Upper lobe of right lung (tissue), 1 donor: Measurements from ENCODE around the gene C11orf58. TPM values are rescaled to one million over a fixed set of nuclear protein-coding genes. Genes with fewer than 3 reads are reported as not detected.

Experiments used
- ATAC-seq: fragments of 200-7000 bp; cut with Tn5 transposase; one replicate; pipeline ENCODE4 v1.9.1; 2020; ENCODE audit warnings: mild to moderate bottlenecking, moderate library complexity
- DNase-seq: peaks from one replicate; pipeline ENCODE4 v3.0.0-alpha.2; 2020
- H3K27ac ChIP-seq: fragments of 200-600 bp; one replicate; pipeline ENCODE4 v1.8.0; 2022
- H3K27me3 ChIP-seq: fragments of 200-600 bp; one replicate; pipeline ENCODE4 v1.8.0; 2022; ENCODE audit warnings: mild to moderate bottlenecking
- H3K36me3 ChIP-seq: fragments of 200-600 bp; one replicate; pipeline ENCODE4 v1.8.0; 2022
- H3K4me1 ChIP-seq: fragments of 200-600 bp; one replicate; pipeline ENCODE4 v1.8.0; 2022
- H3K4me3 ChIP-seq: fragments of 200-600 bp; one replicate; pipeline ENCODE4 v1.8.0; 2022; ENCODE audit warnings: mild to moderate bottlenecking
- H3K9me3 ChIP-seq: fragments of 200-600 bp; one replicate; pipeline ENCODE4 v1.8.0; 2022
- CTCF ChIP-seq: fragments of 200-600 bp; IDR thresholded peaks from one replicate; pipeline ENCODE4 v1.8.0; 2022; ENCODE audit warnings: antibody characterized with exemption
- intact Hi-C: fragments of 100-400 bp; cut with DNase I; formaldehyde crosslinking; loops from one replicate; pipeline ENCODE4 v1.11.0; 2022
- total RNA-seq: library from RNA; stranded (reverse); fragmentation: NEBNext Ultra II Directional; extraction: Animal tissue kit (Norgen Biotek cat#: 25700); gene quantifications from one replicate; pipeline ENCODE4 v1.2.1, GENCODE V29; 2021
- donor health status: DM: no; HTN: yes; CAD: no; lungs with severe emphysema.

C11orf58 gene
- total RNA-seq, 1 donor from 2014 or later: 104 TPM

- Histone ChIP-seq H3K27ac (no peak overlapping the region), H3K9me3 (no peaks in the 10 kb centered on the region), H3K27me3 (no peaks in the 10 kb centered on the region), H3K36me3 (no peaks in the 10 kb centered on the region), H3K4me1 (no peaks in the 10 kb centered on the region), H3K4me3 (no peak overlapping the region)
- intact Hi-C loops: no loop called here
- peak; percentile 15 for DNase-seq
- no peak for ATAC-seq
- no peak for TF ChIP-seq CTCF
Measured at GRCh38 chr11:16778286-16778685, 39.8 kb downstream of the C11orf58 start.

GRCh38 chr11:16778876-16779275, 40.4 kb downstream of the C11orf58 start:
- TF ChIP-seq CTCF: no peak
- Histone ChIP-seq H3K4me3 (no peak overlapping the region), H3K4me1 (no peaks in the 10 kb centered on the region), H3K27ac (no peak overlapping the region), H3K36me3 (no peaks in the 10 kb centered on the region), H3K27me3 (no peaks in the 10 kb centered on the region), H3K9me3 (no peaks in the 10 kb centered on the region)
- ATAC-seq (no peak), DNase-seq (peak; percentile 40)
- intact Hi-C loops: no loop called here

GRCh38 chr11:16779436-16779835, 41.0 kb downstream of the C11orf58 start:
- peak; percentile 69 for DNase-seq
- peak; percentile 87 for ATAC-seq
- intact Hi-C loops: no loop called here

GRCh38 chr11:16780146-16780545, 41.7 kb downstream of the C11orf58 start:
- no peaks in the 10 kb centered on the region for H3K9me3 ChIP-seq
- TF ChIP-seq CTCF: no peak
- peak; percentile 58 for DNase-seq
- intact Hi-C loops: no loop called here
- no peaks in the 10 kb centered on the region for H3K4me1 ChIP-seq
- H3K36me3 ChIP-seq: no peaks in the 10 kb centered on the region
- no peak for ATAC-seq
- no peak overlapping the region for H3K4me3 ChIP-seq
- H3K27me3 ChIP-seq: no peaks in the 10 kb centered on the region
- H3K27ac ChIP-seq: no peak overlapping the region

More at GRCh38 chr11:16779436-16779835, 41.0 kb downstream of the C11orf58 start:
- H3K36me3 ChIP-seq: no peaks in the 10 kb centered on the region
- no peak overlapping the region for H3K4me3 ChIP-seq
- TF ChIP-seq CTCF: no peak
- H3K27me3 ChIP-seq: no peaks in the 10 kb centered on the region
- H3K9me3 ChIP-seq: no peaks in the 10 kb centered on the region
- no peaks in the 10 kb centered on the region for H3K4me1 ChIP-seq
- no peak overlapping the region for H3K27ac ChIP-seq

- DNase-seq (peak; percentile 56), ATAC-seq (no peak)
- H3K27me3 ChIP-seq: no peaks in the 10 kb centered on the region
- no peaks in the 10 kb centered on the region for H3K36me3 ChIP-seq
- no peak for TF ChIP-seq CTCF
- intact Hi-C loops: no loop called here
- H3K9me3 ChIP-seq: no peaks in the 10 kb centered on the region
- peaks cover 3% of the 10 kb centered on the region for H3K4me1 ChIP-seq
- no peak overlapping the region for H3K4me3 ChIP-seq
- no peak overlapping the region for H3K27ac ChIP-seq
Measured at GRCh38 chr11:16780698-16781550, 42.5 kb downstream of the C11orf58 start.
